Chondrocyte (in vitro differentiated cells): ENCODE results near the gene SORBS1. TPM values are rescaled to one million over a fixed set of nuclear protein-coding genes. Genes with fewer than 3 reads are reported as not detected.

Source experiments
- DNase-seq: peaks from one replicate; pipeline ENCODE4 v3.0.0; 2021; ENCODE audit warnings: mixed read lengths, low spot score
- H3K27ac Mint-ChIP-seq: one replicate; pipeline ENCODE4 v1.8.0; 2021; ENCODE audit warnings: mild to moderate bottlenecking, moderate library complexity, mixed read lengths; ENCODE audit not compliant: unreplicated experiment
- H3K27me3 Mint-ChIP-seq: 2 replicates; pipeline ENCODE4 v1.8.0; 2021; ENCODE audit warnings: low read depth, mixed read lengths
- H3K36me3 Mint-ChIP-seq: 2 replicates; pipeline ENCODE4 v1.8.0; 2021; ENCODE audit warnings: low read depth, mixed read lengths
- H3K4me1 Mint-ChIP-seq: 2 replicates; pipeline ENCODE4 v1.8.0; 2021; ENCODE audit warnings: low read depth, mild to moderate bottlenecking, mixed read lengths
- H3K4me3 Mint-ChIP-seq: one replicate; pipeline ENCODE4 v1.8.0; 2021; ENCODE audit warnings: mild to moderate bottlenecking, moderate library complexity, mixed read lengths; ENCODE audit not compliant: unreplicated experiment
- H3K9me3 Mint-ChIP-seq: 2 replicates; pipeline ENCODE4 v1.8.0; 2021; ENCODE audit warnings: low read depth, mixed read lengths
- CTCF ChIP-seq: fragments of 200-600 bp; sonication (generic); IDR thresholded peaks from 2 replicates; pipeline ENCODE4 v1.5.0; 2021; ENCODE audit warnings: antibody characterized with exemption, mild to moderate bottlenecking, moderate library complexity
- total RNA-seq: library from RNA; stranded (reverse); gene quantifications from 3 replicates; pipeline ENCODE4 v1.2.1, GENCODE V29; 2021

Gene SORBS1
- total RNA-seq, 1 donor from 2014 or later, result 5.0 TPM

- Mint-ChIP-seq H3K4me1 (no peaks in the 10 kb centered on the region), H3K27me3 (peaks cover 7% of the 10 kb centered on the region), H3K27ac (no peak overlapping the region), H3K36me3 (no peaks in the 10 kb centered on the region), H3K9me3 (no peaks in the 10 kb centered on the region), H3K4me3 (no peak overlapping the region)
- no peak for DNase-seq
- peak; percentile 96 for TF ChIP-seq CTCF
Measured at GRCh38 chr10:95363303-95363912, 197.8 kb downstream of the SORBS1 start.

DNA sequence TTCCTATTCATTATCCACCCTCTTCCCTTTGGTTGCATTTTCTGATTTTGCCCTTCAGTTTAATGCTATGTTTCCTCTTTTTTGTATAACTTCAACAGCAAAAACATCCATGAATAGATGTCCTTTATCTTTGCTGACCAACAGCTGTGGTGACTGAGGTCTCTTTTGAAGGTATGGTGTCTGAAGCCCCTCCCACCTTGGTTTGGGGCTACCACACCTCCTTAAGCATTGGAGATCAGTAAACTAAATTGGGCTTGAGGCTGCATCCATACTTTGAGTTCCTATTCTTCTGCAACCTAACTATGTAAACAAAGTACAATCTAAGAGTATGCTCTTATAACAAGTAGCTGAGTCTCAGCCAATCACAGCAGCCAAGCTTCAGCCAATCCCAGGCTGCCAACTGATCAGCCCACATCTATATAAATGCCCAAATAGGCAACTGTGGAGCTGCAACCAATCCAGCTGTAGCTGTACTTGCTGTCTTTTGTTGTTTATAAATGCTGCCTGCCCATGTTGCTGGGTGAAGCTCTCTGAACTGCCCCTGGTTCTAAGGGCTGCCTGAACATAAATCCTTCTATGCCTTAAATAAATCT lies 201.0 kb downstream of the SORBS1 start:
- H3K27ac Mint-ChIP-seq, result no peak overlapping the region
- TF ChIP-seq CTCF, result no peak
- H3K4me3 Mint-ChIP-seq, result no peak overlapping the region
- no peak for DNase-seq
- H3K27me3 Mint-ChIP-seq, result peaks cover 5% of the 10 kb centered on the region
- H3K36me3 Mint-ChIP-seq, result peaks cover 1% of the 10 kb centered on the region
- no peaks in the 10 kb centered on the region for H3K4me1 Mint-ChIP-seq
- H3K9me3 Mint-ChIP-seq, result no peaks in the 10 kb centered on the region

GRCh38 chr10:95359466-95359865 lies 201.7 kb downstream of the SORBS1 start:
- Mint-ChIP-seq H3K4me1 (no peaks in the 10 kb centered on the region), H3K36me3 (peaks cover 1% of the 10 kb centered on the region), H3K9me3 (no peaks in the 10 kb centered on the region), H3K27me3 (peaks cover 5% of the 10 kb centered on the region), H3K27ac (no peak overlapping the region), H3K4me3 (no peak overlapping the region)
- TF ChIP-seq CTCF, result no peak
- DNase-seq, result no peak

DNA sequence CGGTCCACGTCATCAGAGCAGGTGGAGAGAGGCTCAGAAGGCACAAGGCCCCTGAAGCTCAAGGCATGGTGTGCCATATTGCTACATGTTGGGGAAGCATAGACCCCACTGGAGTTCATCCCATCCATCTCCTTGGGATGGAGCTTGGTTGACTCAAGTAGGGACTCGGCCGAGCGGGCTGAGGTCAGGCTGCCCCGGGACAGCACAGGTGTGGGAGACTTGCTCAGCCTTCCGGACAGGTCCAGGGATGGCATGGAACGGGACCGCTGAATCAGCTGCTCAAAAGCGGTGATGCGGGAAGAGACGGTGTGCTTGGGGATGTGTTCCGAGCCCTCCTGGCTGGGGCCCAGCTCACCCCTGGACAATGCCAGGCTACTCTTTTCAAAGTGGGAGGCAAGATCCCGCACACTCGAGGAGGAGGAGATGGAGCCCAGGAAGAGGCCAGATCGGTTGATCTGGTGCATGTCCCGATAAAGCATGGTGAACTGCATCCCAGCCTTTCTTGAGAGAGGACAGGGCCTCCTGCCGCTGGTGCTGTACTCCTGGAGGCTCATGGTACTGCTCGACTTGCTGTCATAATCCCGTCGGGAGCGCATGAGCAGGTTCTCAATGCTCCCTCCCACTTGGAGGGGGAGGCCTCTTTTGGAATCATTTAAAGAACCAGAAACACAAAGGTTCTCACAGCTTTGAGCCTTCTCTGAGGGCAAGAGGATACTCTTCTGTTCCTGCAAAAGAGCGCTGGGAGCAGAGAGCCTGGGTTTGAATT lies 204.8 kb downstream of the SORBS1 start:
- no peaks in the 10 kb centered on the region for H3K27me3 Mint-ChIP-seq
- no peaks in the 10 kb centered on the region for H3K9me3 Mint-ChIP-seq
- no peak for DNase-seq
- TF ChIP-seq CTCF, result no peak
- no peaks in the 10 kb centered on the region for H3K4me1 Mint-ChIP-seq
- H3K4me3 Mint-ChIP-seq, result no peak overlapping the region
- no peak overlapping the region for H3K27ac Mint-ChIP-seq
- H3K36me3 Mint-ChIP-seq, result peaks cover 3% of the 10 kb centered on the region

DNA sequence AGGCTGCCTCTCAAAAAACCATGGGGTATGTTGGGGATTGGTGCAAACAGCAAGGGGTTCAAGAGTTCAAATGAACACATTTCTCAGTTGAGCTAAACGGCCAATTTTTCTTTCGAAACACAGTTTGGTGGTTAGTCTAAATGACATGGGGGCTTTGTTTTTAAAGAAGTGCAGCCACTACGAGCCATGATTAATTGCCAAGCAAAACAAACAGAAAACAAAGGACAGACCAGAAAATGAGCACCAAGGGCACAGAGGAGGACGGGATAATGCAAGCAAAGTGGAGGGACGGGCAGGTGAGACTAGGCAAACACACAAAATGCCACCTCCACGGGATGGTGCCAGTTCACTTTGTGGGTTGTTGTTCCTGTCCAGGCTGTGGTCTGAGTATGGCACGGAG lies 205.9 kb downstream of the SORBS1 start:
- Mint-ChIP-seq H3K9me3 (no peaks in the 10 kb centered on the region), H3K4me3 (no peak overlapping the region), H3K36me3 (peaks cover 3% of the 10 kb centered on the region), H3K27me3 (no peaks in the 10 kb centered on the region), H3K27ac (no peak overlapping the region), H3K4me1 (no peaks in the 10 kb centered on the region)
- TF ChIP-seq CTCF, result no peak
- no peak for DNase-seq
